ENCODE measurements around the gene RMRP.

Gene RMRP

DNA sequence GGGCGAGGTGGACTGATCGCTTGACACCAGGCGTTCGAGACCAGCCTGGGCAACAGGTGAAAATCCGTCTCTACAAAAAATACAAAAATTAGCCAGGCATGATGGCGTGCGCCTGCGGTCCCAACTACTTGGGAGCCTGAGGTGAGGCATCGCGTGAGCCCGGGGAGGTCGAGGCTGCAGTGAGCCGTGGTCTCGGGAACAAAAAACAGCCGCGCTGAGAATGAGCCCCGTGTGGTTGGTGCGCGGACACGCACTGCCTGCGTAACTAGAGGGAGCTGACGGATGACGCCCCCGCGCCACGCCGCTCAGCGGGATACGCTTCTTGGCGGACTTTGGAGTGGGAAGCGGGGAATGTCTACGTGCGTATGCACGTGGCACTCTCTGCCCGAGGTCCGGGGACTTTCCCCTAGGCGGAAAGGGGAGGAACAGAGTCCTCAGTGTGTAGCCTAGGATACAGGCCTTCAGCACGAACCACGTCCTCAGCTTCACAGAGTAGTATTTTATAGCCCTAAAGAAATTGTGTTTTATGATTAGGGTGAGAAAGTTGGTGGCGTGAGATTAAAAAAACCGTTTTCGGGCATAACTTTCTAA, at the start of gene RMRP:
TSS of gene RMRP (minus strand) at position 474 of the 591 bp plus-strand sequence.
- H3K36me3 ChIP-seq (ENCODE audit: insufficient read depth, low read length): peaks cover 6% of the 10 kb centered on the region; the same call in 1 of the 2 replicates
- H3K4me1 ChIP-seq (ENCODE audit: insufficient read depth, low read length): peaks cover 7% of the 10 kb centered on the region; the same call in 1 of the 2 replicates
- H3K9ac ChIP-seq (ENCODE audit: low read depth, low read length): peak within 1 kb of the TSS; percentile 85
- no peaks in the 10 kb centered on the region for H3K9me3 ChIP-seq (ENCODE audit: control insufficient read depth, insufficient read depth, low read length)

DNA sequence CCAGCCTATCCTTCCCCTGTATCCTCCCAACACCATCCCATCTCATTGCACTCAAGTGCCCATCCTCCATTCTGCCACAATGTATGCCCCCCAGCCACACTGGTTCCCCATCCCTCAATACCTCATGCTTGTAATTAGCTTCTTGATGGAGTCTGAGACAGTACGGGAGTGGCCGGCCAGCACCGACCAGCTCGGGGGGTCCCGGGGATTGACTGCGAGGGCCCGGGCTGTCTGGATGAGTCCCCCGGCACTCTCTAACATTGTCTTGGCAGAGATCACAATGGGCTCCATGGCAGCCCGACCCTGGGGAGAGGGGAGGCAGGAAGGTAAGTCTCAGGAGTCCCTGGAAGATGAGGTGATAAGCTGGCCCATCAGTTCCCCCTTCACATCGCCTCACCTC, 49.1 kb upstream of the RMRP start:
- H3K4me1 ChIP-seq (ENCODE audit: insufficient read depth, low read length): no peaks in the 10 kb centered on the region
- no peak overlapping the region for H3K9ac ChIP-seq (ENCODE audit: low read depth, low read length)
- peaks cover 56% of the 10 kb centered on the region for H3K36me3 ChIP-seq (ENCODE audit: insufficient read depth, low read length)
- H3K9me3 ChIP-seq (ENCODE audit: control insufficient read depth, insufficient read depth, low read length): no peaks in the 10 kb centered on the region

DNA sequence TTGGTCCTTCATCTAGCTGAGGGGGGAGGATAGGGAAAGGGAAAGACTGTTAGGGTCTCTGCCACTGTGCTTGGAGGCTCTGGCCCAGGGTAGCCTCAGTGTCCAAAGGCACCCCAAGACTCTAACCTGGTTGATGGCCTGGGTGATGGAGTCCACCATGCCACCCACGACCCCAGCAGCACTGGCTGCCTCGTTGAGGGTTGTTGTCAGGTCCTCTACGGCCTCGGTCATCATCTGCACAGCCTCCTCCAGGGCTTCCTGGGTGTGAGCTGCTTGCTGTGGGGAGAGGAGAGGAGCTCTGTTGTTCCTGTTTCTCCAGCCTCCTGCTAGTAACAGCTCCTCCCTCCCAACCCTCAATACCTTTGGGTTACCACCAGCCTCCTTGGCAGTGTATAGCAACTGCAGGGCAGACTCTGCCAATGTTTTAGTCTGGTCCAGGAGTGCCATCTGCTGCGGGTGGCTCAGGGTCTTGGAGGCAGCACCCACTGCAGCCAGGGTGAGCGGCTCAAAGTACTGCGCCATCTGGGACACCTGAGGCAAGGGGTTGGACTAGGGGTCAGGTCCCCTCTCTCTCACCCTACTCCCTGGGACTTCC, 48.1 kb upstream of the RMRP start:
- Histone ChIP-seq H3K9ac (ENCODE audit: low read depth, low read length) (no peak overlapping the region), H3K4me1 (ENCODE audit: insufficient read depth, low read length) (no peaks in the 10 kb centered on the region), H3K36me3 (ENCODE audit: insufficient read depth, low read length) (peaks cover 60% of the 10 kb centered on the region), H3K9me3 (ENCODE audit: control insufficient read depth, insufficient read depth, low read length) (no peaks in the 10 kb centered on the region)

DNA sequence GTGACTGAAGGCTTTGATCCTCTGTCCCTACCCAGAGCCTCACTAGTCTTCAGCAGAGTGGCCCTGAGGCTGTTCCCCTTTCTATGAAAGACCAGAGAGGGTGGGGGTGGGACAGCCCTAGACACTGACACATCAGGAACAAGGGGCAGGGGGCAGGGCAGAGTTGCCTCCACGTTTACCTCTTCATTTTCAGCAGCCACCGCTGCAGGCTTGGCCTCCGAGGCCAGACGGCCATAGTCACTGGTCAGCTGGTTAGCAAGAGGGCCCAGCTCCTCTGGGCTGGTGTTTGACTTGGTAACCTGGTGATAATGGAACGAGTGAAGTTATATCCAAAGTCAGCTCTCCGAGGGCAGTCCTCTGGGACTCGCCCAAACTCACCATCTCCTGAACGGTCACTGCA, 47.6 kb upstream of the RMRP start:
- H3K9me3 ChIP-seq (ENCODE audit: control insufficient read depth, insufficient read depth, low read length): no peaks in the 10 kb centered on the region
- H3K36me3 ChIP-seq (ENCODE audit: insufficient read depth, low read length): peaks cover 61% of the 10 kb centered on the region
- no peaks in the 10 kb centered on the region for H3K4me1 ChIP-seq (ENCODE audit: insufficient read depth, low read length)
- no peak overlapping the region for H3K9ac ChIP-seq (ENCODE audit: low read depth, low read length)

DNA sequence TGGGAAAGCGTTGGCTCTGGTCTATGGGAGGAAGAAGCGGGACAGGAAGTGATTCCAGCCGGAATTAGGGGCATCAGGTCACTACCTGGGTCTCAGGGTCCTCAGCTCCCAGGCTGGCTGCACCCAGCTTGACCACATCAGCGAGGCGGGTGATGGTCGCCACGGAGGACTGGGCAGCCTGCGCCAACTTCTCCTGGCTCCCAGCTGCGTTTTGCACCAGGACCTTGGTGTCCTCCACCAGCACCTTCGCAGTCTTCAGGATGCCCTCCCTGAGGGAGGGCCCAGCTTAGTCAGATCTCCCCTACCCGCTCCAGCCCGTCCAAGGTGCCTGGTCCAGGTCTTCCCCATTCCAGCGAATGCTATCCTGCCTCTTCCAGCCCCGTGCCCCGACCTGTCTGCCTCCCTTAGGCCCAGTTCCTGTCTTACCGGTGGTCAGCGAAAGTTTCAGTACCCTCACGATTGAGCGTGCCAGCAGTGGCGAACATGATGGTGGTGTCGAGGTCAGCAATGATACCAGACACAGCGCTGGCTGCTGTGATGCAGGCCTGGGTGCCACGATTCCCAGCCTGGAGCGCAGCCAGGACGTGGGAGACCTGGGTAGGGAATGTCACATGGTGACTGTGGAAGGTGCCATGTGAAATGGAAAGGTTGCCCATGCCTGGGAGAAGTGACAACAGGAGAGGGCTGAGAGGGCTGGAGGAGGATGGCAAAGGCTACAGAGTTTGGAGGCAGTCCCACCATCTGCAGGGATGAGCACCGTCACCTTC, 46.3 kb upstream of the RMRP start:
- H3K9ac ChIP-seq (ENCODE audit: low read depth, low read length): no peak overlapping the region
- peaks cover 64% of the 10 kb centered on the region for H3K36me3 ChIP-seq (ENCODE audit: insufficient read depth, low read length)
- no peaks in the 10 kb centered on the region for H3K4me1 ChIP-seq (ENCODE audit: insufficient read depth, low read length)
- H3K9me3 ChIP-seq (ENCODE audit: control insufficient read depth, insufficient read depth, low read length): no peaks in the 10 kb centered on the region

DNA sequence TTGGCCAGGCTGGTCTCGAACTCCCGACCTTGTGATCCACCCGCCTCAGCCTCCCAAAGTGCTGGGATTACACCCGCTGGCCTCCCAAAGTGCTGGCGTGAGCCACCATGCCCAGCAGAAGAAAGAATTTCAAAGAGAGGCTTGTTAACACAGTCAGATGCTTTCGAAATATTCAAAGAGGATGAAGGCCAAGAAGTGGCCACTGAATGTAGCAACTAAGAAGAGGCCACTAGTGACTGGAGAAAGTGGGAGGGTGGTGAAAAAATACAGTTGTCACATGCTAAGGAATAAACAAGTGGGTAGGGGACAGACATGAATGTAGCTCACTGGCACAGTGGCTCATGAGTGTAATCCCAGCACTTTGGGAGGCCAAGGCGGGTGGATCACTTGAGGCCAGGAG, 44.9 kb upstream of the RMRP start:
- Histone ChIP-seq H3K36me3 (ENCODE audit: insufficient read depth, low read length) (peaks cover 55% of the 10 kb centered on the region), H3K4me1 (ENCODE audit: insufficient read depth, low read length) (no peaks in the 10 kb centered on the region), H3K9me3 (ENCODE audit: control insufficient read depth, insufficient read depth, low read length) (no peaks in the 10 kb centered on the region), H3K9ac (ENCODE audit: low read depth, low read length) (no peak overlapping the region)

DNA sequence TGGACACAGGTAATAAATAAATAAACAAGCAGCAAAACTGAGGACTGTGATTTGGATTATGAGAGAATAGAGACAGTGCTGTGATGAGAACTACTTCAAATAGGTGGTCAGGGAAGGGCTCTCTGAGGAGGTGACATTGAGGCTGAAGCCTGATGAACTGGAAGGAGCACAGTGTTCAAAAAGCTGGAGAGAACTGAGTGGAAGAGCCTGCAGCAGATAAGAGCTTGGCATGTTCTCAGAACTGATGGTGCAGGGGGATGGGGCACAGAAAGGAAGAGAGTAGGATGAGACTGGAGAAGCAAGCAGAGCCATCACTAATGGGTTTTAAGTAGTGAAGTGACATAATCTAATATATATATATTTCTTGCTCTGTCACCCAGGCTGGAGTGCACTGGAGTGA, 43.1 kb upstream of the RMRP start:
- H3K36me3 ChIP-seq (ENCODE audit: insufficient read depth, low read length): peaks cover 40% of the 10 kb centered on the region
- H3K9me3 ChIP-seq (ENCODE audit: control insufficient read depth, insufficient read depth, low read length): no peaks in the 10 kb centered on the region
- H3K9ac ChIP-seq (ENCODE audit: low read depth, low read length): no peak overlapping the region
- no peaks in the 10 kb centered on the region for H3K4me1 ChIP-seq (ENCODE audit: insufficient read depth, low read length)

DNA sequence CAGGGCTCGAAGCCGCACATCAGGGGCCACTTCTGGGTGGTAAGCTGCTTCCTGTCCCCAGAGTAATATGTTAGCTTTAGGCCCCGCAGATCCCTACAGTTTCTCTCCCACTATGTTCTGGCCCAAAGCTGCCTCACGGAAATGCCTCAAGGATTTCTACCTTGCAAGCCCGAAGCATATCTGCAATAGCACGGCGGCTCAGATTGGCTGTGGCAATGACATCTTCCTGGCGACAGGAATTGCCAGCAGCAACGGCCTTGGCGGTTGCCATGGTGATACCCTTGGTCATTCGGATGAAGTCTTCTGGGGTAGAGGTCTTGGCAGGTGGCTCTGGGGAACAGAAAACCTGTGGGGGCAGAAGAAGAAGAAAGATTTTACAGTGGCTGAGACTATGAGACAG, 42.2 kb upstream of the RMRP start:
- H3K9ac ChIP-seq (ENCODE audit: low read depth, low read length): no peak overlapping the region
- H3K4me1 ChIP-seq (ENCODE audit: insufficient read depth, low read length): no peaks in the 10 kb centered on the region
- H3K36me3 ChIP-seq (ENCODE audit: insufficient read depth, low read length): peaks cover 33% of the 10 kb centered on the region

DNA sequence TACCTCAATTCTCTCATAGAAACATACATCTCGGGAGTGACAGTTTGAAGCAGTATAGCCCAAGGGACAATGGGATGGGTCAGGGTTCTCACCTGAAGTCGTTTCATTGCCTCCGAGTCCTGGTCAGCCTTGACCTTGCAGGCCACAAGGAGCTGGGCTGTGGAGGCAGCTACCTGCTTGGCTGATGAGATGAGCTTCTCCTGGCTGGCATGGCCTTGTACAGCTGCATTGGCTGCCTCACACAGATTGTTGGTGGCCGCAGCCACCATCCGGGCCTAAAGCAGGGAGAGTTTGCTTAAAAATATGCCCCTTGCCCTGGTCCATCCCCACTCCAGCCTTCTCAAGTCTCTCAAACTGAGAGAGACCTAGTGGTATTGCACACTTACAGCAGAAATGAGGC, 40.4 kb upstream of the RMRP start:
- Histone ChIP-seq H3K9me3 (ENCODE audit: control insufficient read depth, insufficient read depth, low read length) (no peaks in the 10 kb centered on the region), H3K36me3 (ENCODE audit: insufficient read depth, low read length) (peaks cover 26% of the 10 kb centered on the region), H3K9ac (ENCODE audit: low read depth, low read length) (no peak overlapping the region), H3K4me1 (ENCODE audit: insufficient read depth, low read length) (no peaks in the 10 kb centered on the region)

More for the DNA sequence above, 42.2 kb upstream of the RMRP start:
- no peaks in the 10 kb centered on the region for H3K9me3 ChIP-seq (ENCODE audit: control insufficient read depth, insufficient read depth, low read length)

DNA sequence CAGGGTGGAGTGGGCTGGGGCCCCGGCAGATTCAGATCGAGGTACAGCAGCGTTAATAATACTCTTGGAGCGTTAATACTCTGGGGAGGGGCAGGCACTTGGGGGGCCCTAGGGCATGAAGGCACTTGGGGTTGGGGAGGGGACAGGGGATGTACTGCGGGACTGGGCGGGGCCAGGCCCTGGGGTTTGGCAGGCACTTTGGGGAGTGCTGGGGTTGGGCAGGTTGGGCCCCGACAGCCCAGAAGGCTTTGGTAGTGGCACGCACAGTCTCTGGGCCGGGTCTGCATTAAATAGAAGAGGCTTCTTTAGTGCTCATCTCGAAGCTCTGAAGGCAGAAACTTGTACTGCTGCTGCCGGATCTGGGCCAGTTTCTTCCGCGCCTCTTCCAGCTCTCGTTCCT, 39.7 kb upstream of the RMRP start:
- no peaks in the 10 kb centered on the region for H3K9me3 ChIP-seq (ENCODE audit: control insufficient read depth, insufficient read depth, low read length)
- H3K9ac ChIP-seq (ENCODE audit: low read depth, low read length): no peak overlapping the region
- peaks cover 26% of the 10 kb centered on the region for H3K36me3 ChIP-seq (ENCODE audit: insufficient read depth, low read length)
- H3K4me1 ChIP-seq (ENCODE audit: insufficient read depth, low read length): no peaks in the 10 kb centered on the region

DNA sequence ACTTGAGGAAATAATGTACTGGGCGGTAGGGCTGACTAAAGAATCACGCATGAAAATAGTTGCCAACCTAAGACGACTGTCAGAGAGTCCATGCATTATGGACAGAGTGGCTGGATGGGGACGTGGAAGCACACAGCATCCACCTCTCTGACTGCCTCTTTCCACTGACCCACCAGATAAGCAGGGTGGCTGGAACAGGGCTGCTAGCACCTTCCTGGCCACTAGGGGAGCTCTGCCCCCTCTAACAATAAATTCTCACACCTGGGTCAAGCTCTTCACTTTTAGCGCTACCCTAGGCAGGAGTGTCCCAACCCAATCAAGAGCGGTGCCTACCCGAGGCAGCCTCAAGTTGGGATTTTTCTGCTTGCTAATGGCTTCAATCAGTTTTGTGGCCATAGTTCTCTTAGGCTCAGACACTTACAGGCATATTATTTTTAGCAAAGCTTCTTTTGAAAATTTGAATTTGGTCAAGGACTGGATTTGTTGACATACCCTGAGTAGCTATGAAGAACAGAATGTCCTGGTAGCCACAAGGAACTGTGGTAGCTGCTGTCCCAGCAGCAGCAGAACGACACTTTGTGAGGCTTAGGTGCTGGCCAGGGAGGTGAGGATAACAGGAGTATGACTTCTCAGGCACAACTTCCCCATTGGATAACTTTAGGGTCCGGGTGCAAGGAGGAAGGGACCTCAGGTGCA, 38.8 kb upstream of the RMRP start:
- Histone ChIP-seq H3K9me3 (ENCODE audit: control insufficient read depth, insufficient read depth, low read length) (no peaks in the 10 kb centered on the region), H3K4me1 (ENCODE audit: insufficient read depth, low read length) (no peaks in the 10 kb centered on the region), H3K9ac (ENCODE audit: low read depth, low read length) (no peak overlapping the region), H3K36me3 (ENCODE audit: insufficient read depth, low read length) (peaks cover 20% of the 10 kb centered on the region)

DNA sequence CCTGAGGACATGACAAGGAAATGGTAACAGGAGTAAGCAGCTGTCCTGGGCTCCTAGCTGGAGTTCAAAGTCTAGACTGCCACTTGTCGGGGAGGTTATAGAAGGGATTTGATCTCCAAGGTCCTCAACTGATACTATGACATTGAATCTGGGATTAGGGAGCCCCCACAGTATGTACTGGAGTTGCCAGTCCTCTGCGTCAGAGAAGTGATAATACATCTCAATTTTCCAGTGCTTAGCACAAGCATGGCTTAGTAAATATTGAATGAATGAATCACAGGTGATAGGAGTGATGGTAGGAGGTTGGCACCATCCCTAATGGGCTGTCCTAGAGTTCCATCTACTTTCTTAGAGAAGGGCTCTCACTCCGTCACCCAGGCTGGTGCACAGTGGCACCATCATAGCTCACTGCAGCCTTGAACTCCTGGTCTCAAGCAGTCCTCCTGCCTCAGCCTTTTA, 38.2 kb upstream of the RMRP start:
- Histone ChIP-seq H3K9me3 (ENCODE audit: control insufficient read depth, insufficient read depth, low read length) (no peaks in the 10 kb centered on the region), H3K9ac (ENCODE audit: low read depth, low read length) (no peak overlapping the region), H3K4me1 (ENCODE audit: insufficient read depth, low read length) (no peaks in the 10 kb centered on the region), H3K36me3 (ENCODE audit: insufficient read depth, low read length) (peaks cover 15% of the 10 kb centered on the region)

DNA sequence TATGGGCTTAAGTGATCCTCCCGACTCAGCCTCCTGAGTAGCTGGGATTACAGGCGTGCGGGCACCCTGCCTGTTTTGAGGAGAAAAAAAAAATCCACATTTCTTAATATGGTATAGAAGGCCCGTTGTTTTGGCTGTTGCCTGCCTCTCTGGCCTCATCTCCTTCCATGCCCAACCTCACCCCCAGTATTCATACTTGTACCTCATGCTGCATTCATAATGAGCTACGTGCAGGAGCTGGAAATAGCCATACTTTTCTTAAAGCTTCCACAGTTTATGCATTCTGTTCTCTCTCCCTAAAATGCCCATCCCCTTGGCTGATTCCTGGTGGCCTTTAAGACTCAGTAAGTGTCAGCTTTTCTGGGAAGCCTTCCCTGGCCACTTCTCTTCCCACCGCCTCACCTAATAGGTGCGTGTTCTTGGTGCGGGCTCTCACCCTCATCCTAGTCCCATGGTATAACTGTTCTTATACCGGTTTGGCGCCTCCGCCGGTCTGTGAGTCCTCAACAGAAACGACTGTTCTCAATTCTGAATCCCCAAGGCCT, 34.0 kb upstream of the RMRP start:
- peak overlapping the region; percentile 60; the same call in 1 of the 2 replicates for H3K9ac ChIP-seq (ENCODE audit: low read depth, low read length)
- H3K9me3 ChIP-seq (ENCODE audit: control insufficient read depth, insufficient read depth, low read length): no peaks in the 10 kb centered on the region
- peaks cover 6% of the 10 kb centered on the region; the same call in 1 of the 2 replicates for H3K4me1 ChIP-seq (ENCODE audit: insufficient read depth, low read length)
- 0 out of 2 replicates have a peak, but pooled peaks cover 3% of the 10 kb centered on the region for H3K36me3 ChIP-seq (ENCODE audit: insufficient read depth, low read length)

DNA sequence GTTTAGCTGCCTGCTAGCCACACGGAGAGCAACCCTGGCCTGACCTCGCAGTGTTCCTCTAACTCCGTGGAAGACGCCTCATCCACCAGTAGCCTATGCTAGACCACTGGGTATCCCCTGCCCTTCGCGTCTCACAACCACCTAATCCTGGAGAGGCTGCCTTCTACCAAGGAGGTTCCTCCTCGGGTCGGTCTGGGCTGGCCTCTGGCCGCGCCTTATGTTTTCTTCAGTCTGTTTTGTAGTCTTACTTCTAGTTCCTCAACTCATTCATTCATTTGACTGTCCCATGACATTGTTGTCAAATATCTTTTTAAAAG, 33.5 kb upstream of the RMRP start:
- H3K9me3 ChIP-seq (ENCODE audit: control insufficient read depth, insufficient read depth, low read length): no peaks in the 10 kb centered on the region
- H3K36me3 ChIP-seq (ENCODE audit: insufficient read depth, low read length): 0 out of 2 replicates have a peak, but pooled peaks cover 6% of the 10 kb centered on the region
- peaks cover 6% of the 10 kb centered on the region; the same call in 1 of the 2 replicates for H3K4me1 ChIP-seq (ENCODE audit: insufficient read depth, low read length)
- H3K9ac ChIP-seq (ENCODE audit: low read depth, low read length): peak overlapping the region; percentile 60; the same call in 1 of the 2 replicates

All from ES-I3 (cell line).